Psoas muscle (tissue), 8 donors: ENCODE results near the gene RPS6KB2. TPM values are rescaled to one million over a fixed set of nuclear protein-coding genes. Genes with fewer than 3 reads are reported as not detected.

Experiments used
- ATAC-seq, 4 donors: fragments of 200-7000 bp; cut with Tn5 transposase; one replicate each; pipeline ENCODE4 v1.9.1; 2020; ENCODE audit warnings: moderate library complexity in 3 of 4, mild to moderate bottlenecking in 2 of 4
- DNase-seq, 2 donors: peaks; one replicate each; pipeline ENCODE4 v3.0.0-alpha.2; 2020
- H3K27ac ChIP-seq: fragments of 200-600 bp; one replicate; pipeline ENCODE4 v1.8.0; 2022
- H3K27me3 ChIP-seq, 3 donors: fragments of 200-600 bp in 1 of 3; one replicate each; pipeline versions ENCODE4 v1.6.1 to v1.8.0; 2013 to 2022; ENCODE audit warnings: low read length in 2 of 3, mild to moderate bottlenecking in 2 of 3, moderate library complexity in 1 of 3; ENCODE audit not compliant: insufficient read depth in 3 of 3
- H3K36me3 ChIP-seq, 2 donors: fragments of 200-600 bp in 1 of 2; one replicate each; pipeline versions ENCODE4 v1.6.1 to v1.8.0; 2013 to 2022; ENCODE audit warnings: low read depth in 1 of 2, mild to moderate bottlenecking in 1 of 2, moderate library complexity in 1 of 2; ENCODE audit not compliant: insufficient read depth in 1 of 2
- H3K4me1 ChIP-seq: fragments of 200-600 bp; one replicate; pipeline ENCODE4 v1.8.0; 2022
- H3K4me3 ChIP-seq: fragments of 200-600 bp; one replicate; pipeline ENCODE4 v1.8.0; 2022; ENCODE audit warnings: mild to moderate bottlenecking
- H3K9me3 ChIP-seq: fragments of 200-600 bp; one replicate; pipeline ENCODE4 v1.8.0; 2022
- CTCF ChIP-seq: fragments of 200-600 bp; IDR thresholded peaks from one replicate; pipeline ENCODE4 v1.8.0; 2022; ENCODE audit warnings: antibody characterized with exemption
- WGBS, 3 donors: extraction: QIAGEN DNeasy Blood & Tissue Kit; methylation state at CpG; one replicate each; pipeline versions ENCODE4 v1.1.6 to v1.1.7; 2013; 5-methylcytosine and 5-hydroxymethylcytosine counted together
- intact Hi-C, 2 donors: fragments of 100-400 bp; cut with DNase I; formaldehyde crosslinking; loops; one replicate each; pipeline versions ENCODE4 v1.11.0 to v1.14.2; 2022
- polyA plus RNA-seq, 3 donors: library from polyadenylated mRNA; stranded (reverse); fragments of 200-250 nt; gene quantifications; one replicate each; pipeline ENCODE4 v1.2.3, GENCODE V29; 2013
- total RNA-seq, 4 donors: library from RNA; stranded (reverse); fragmentation: NEBNext Ultra II Directional in 2 of 4; extraction: Animal tissue kit (Norgen Biotek cat#: 25700) in 2 of 4; gene quantifications; one replicate each; pipeline versions ENCODE4 v1.2.1 to v1.2.4, GENCODE V29; 2021 to 2023
- donor health status: healthy with polysubstance abuse.
- donor health status: DM: no; HTN: no; CAD: no; lungs with moderate emphysema.
- donor health status: Bipolar disorder and iron deficiency.
- donor health status: healthy.
- donor health status: DM: yes; HTN: yes; CAD: no.
- donor health status: DM: no; HTN: no; CAD: no.
- donor health status: DM: no; HTN: no; CAD: no.
- donor health status: DM: yes; HTN: yes; CAD: no.

RPS6KB2 gene
- total and polyA plus RNA-seq, 7 donors = 23.1 to 64.6 (median 27.2) TPM

GRCh38 chr11:67406969-67407687 is 21.2 kb upstream of the RPS6KB2 start:
- H3K27me3 ChIP-seq = peaks cover 0 to 32% (median 9%) of the 10 kb centered on the region in 3 donors
- DNase-seq = no peak
- intact Hi-C loops = no loop called here
- 37 to 61% (median 38%) methylated on average over 12 of the region's 12 CpGs for WGBS, 3 donors
- no peak for TF ChIP-seq CTCF
- no peak for ATAC-seq
- no peaks in the 10 kb centered on the region for H3K9me3 ChIP-seq
- no peak overlapping the region for H3K4me3 ChIP-seq
- H3K4me1 ChIP-seq = peaks cover 2% of the 10 kb centered on the region
- no peak overlapping the region for H3K27ac ChIP-seq
- no peaks in the 10 kb centered on the region for H3K36me3 ChIP-seq

GRCh38 chr11:67407688-67408163 is 20.6 kb upstream of the RPS6KB2 start:
- Histone ChIP-seq H3K4me1 (no peaks in the 10 kb centered on the region), H3K36me3 (no peaks in the 10 kb centered on the region), H3K9me3 (no peaks in the 10 kb centered on the region), H3K27ac (no peak overlapping the region), H3K27me3 (peaks cover 0 to 32% (median 9%) of the 10 kb centered on the region in 3 donors), H3K4me3 (no peak overlapping the region)
- no peak for DNase-seq
- no peak for TF ChIP-seq CTCF
- WGBS, 3 donors = 53 to 71% (median 61%) methylated on average over 12 of the region's 12 CpGs
- intact Hi-C loops = no loop called here
- no peak for ATAC-seq

- no peak for TF ChIP-seq CTCF
- H3K36me3 ChIP-seq = no peaks in the 10 kb centered on the region
- 65 to 71% (median 67%) methylated on average over 18 of the region's 18 CpGs for WGBS, 3 donors
- DNase-seq (no peak), ATAC-seq (no peak)
- no peak overlapping the region for H3K4me3 ChIP-seq
- intact Hi-C loops = no loop called here
- peaks cover 0 to 32% (median 11%) of the 10 kb centered on the region in 3 donors for H3K27me3 ChIP-seq
- H3K27ac ChIP-seq = no peak overlapping the region
- H3K9me3 ChIP-seq = no peaks in the 10 kb centered on the region
- no peaks in the 10 kb centered on the region for H3K4me1 ChIP-seq
These were observed 19.7 kb upstream of the RPS6KB2 start for GRCh38 chr11:67408437-67409200.

- ATAC-seq (no peak), DNase-seq (no peak)
- Histone ChIP-seq H3K27ac (no peak overlapping the region), H3K36me3 (no peaks in the 10 kb centered on the region), H3K9me3 (no peaks in the 10 kb centered on the region), H3K4me3 (no peak overlapping the region), H3K4me1 (no peaks in the 10 kb centered on the region), H3K27me3 (peaks cover 0 to 32% (median 11%) of the 10 kb centered on the region in 3 donors)
- WGBS, 3 donors = 33 to 58% (median 47%) methylated on average over 24 of the region's 24 CpGs
- intact Hi-C loops = no loop called here
- TF ChIP-seq CTCF = no peak
These were observed 19.0 kb upstream of the RPS6KB2 start for GRCh38 chr11:67409261-67409666.
